Body of pancreas (tissue), 4 donors: ENCODE measurements around the gene P2RY6. TPM values are rescaled to one million over a fixed set of nuclear protein-coding genes. Genes with fewer than 3 reads are reported as not detected.

Experiments
- ATAC-seq: fragments of 150-250 bp; one replicate; pipeline ENCODE4 v1.9.1; 2016
- DNase-seq, 4 donors: peaks; one replicate each; pipeline ENCODE4 v3.0.0-alpha.2; 2019
- H3K27ac ChIP-seq, 4 donors: fragments of 200-600 bp; sonication (generic); 1 replicate in 3 of 4; 2 replicates in 1 of 4; pipeline versions ENCODE4 v1.5.1 to v1.6.1; 2016 to 2019; ENCODE audit warnings: mild to moderate bottlenecking in 1 of 4, mixed read lengths in 1 of 4, moderate library complexity in 1 of 4
- H3K27me3 ChIP-seq, 2 donors: fragments of 200-600 bp; sonication (generic); one replicate each; pipeline ENCODE4 v1.6.0; 2016; ENCODE audit warnings: mild to moderate bottlenecking in 1 of 2
- H3K36me3 ChIP-seq, 2 donors: fragments of 200-600 bp; sonication (generic); replicated peaks in 1 of 2; 2 replicates each; pipeline ENCODE4 v1.5.1; 2016; ENCODE audit warnings: low read depth in 2 of 2; ENCODE audit not compliant: insufficient read depth in 1 of 2
- H3K4me1 ChIP-seq: fragments of 200-600 bp; sonication (generic); one replicate; pipeline ENCODE4 v1.6.0; 2016
- H3K4me3 ChIP-seq, 2 donors: fragments of 200-600 bp; sonication (generic); 1 replicate in 1 of 2; 2 replicates in 1 of 2; pipeline ENCODE4 v1.5.1; 2016 to 2019
- H3K9me3 ChIP-seq, 3 donors: fragments of 200-600 bp; sonication (generic); 1 replicate in 2 of 3; 2 replicates in 1 of 3; pipeline ENCODE4 v1.5.1; 2016
- CTCF ChIP-seq, 7 experiments: fragments of 450-650 bp in 4 of 7; fragments of 200-600 bp in 3 of 7; sonication (generic) in 3 of 7; IDR thresholded peaks; one replicate each; pipeline ENCODE4 v1.5.1; 2016 to 2019; ENCODE audit warnings: antibody characterized with exemption in 7 of 7
- POLR2A ChIP-seq, 3 donors: fragments of 450-650 bp; IDR thresholded peaks; one replicate each; pipeline ENCODE4 v1.6.1; 2016; ENCODE audit warnings: antibody characterized with exemption in 3 of 3, mild to moderate bottlenecking in 2 of 3
- WGBS, 2 donors: methylation state at CpG; one replicate each; pipeline ENCODE4 v1.1.5; 2017; 5-methylcytosine and 5-hydroxymethylcytosine counted together
- intact Hi-C: fragments of 100-400 bp; cut with DNase I; formaldehyde crosslinking; loops from one replicate; pipeline ENCODE4 v1.15.1; 2023
- total RNA-seq, 2 donors: library from RNA; depleted of rRNA; stranded (reverse); fragments of >200 nt; gene quantifications; one replicate each; pipeline ENCODE4 v1.1.0, GENCODE V29; 2016

Gene P2RY6
- not detected for total RNA-seq

- Histone ChIP-seq H3K4me1 (no peaks in the 10 kb centered on the region), H3K36me3 (no peaks in the 10 kb centered on the region), H3K27me3 (no peaks in the 10 kb centered on the region), H3K9me3 (no peaks in the 10 kb centered on the region), H3K4me3 (no peak within 1 kb of the TSS), H3K27ac (no peak within 1 kb of the TSS)
- 78 to 85% methylated on average over 12 to 17 of the region's 17 CpGs for WGBS, 2 donors
- DNase-seq: peak in 1 of 4 donors; percentile 64
- TF ChIP-seq POLR2A (IDR thresholded peaks at IDR 0.05) (peak in 1 of 3 donors; percentile 22), CTCF (IDR thresholded peaks at IDR 0.05) (no peak)
- intact Hi-C loops: no loop called here
- ATAC-seq: no peak
Observed at GRCh38 chr11:73271936-73272679, at the start of gene P2RY6. TSS of gene P2RY6 (plus strand) at chr11:73272338. CDS start at chr11:73296519, 24,181 bp downstream.

GRCh38 chr11:73223998-73224730, 48.0 kb upstream of the P2RY6 start:
- Histone ChIP-seq H3K9me3 (no peaks in the 10 kb centered on the region), H3K4me3 (no peak overlapping the region), H3K27ac (no peak overlapping the region), H3K27me3 (no peaks in the 10 kb centered on the region), H3K4me1 (peaks cover 13% of the 10 kb centered on the region), H3K36me3 (no peaks in the 10 kb centered on the region)
- TF ChIP-seq CTCF (IDR thresholded peaks at IDR 0.05): no peak
- TF ChIP-seq POLR2A (IDR thresholded peaks at IDR 0.05): no peak
- DNase-seq (no peak), ATAC-seq (no peak)
- 71 to 72% methylated on average over 10 of the region's 10 CpGs for WGBS, 2 donors
- intact Hi-C loops: no loop called here

- DNase-seq: no peak
- no peak overlapping the region for H3K27ac ChIP-seq
- TF ChIP-seq CTCF (IDR thresholded peaks at IDR 0.05) (no peak), POLR2A (IDR thresholded peaks at IDR 0.05) (no peak)
- no peaks in the 10 kb centered on the region for H3K36me3 ChIP-seq
- H3K4me1 ChIP-seq: peaks cover 13% of the 10 kb centered on the region
- no peak overlapping the region for H3K4me3 ChIP-seq
- H3K9me3 ChIP-seq: no peaks in the 10 kb centered on the region
- 60 to 72% methylated on average over 2 to 3 of the region's 3 CpGs for WGBS, 2 donors
- intact Hi-C loops: no loop called here
- no peak for ATAC-seq
- no peaks in the 10 kb centered on the region for H3K27me3 ChIP-seq
Observed at GRCh38 chr11:73225001-73225686, 47.0 kb upstream of the P2RY6 start.

- ATAC-seq (no peak), DNase-seq (no peak)
- Histone ChIP-seq H3K4me1 (peaks cover 13% of the 10 kb centered on the region), H3K9me3 (no peaks in the 10 kb centered on the region), H3K27ac (no peak overlapping the region), H3K27me3 (no peaks in the 10 kb centered on the region), H3K36me3 (no peaks in the 10 kb centered on the region), H3K4me3 (no peak overlapping the region)
- no peak for TF ChIP-seq CTCF (IDR thresholded peaks at IDR 0.05)
- no peak for TF ChIP-seq POLR2A (IDR thresholded peaks at IDR 0.05)
- intact Hi-C loops: no loop called here
- whole genome bisulfite sequencing, 2 donors: 89 to 90% methylated on average over 7 of the region's 7 CpGs
Observed at GRCh38 chr11:73225851-73226250, 46.3 kb upstream of the P2RY6 start.
